DOHH2 (cell line): ENCODE measurements around the gene GLRA3.

Experiments used
- EZH2phosphoT487 ChIP-seq: fragments of 200-600 bp; sonication (generic); IDR thresholded peaks from 2 replicates; pipeline ENCODE4 v1.6.1; 2017; ENCODE audit warnings: borderline replicate concordance, mild to moderate bottlenecking, antibody characterized with exemption, low read length, moderate library complexity, mixed read lengths
- TF ChIP-seq, protein P1 (sequence below): fragments of 200-600 bp; sonication (generic); IDR thresholded peaks from one replicate; pipeline ENCODE4 v1.5.1; 2014; ENCODE audit warnings: antibody characterized with exemption, mild to moderate bottlenecking, low read depth, low read length; ENCODE audit not compliant: poor library complexity, severe bottlenecking

DNA sequence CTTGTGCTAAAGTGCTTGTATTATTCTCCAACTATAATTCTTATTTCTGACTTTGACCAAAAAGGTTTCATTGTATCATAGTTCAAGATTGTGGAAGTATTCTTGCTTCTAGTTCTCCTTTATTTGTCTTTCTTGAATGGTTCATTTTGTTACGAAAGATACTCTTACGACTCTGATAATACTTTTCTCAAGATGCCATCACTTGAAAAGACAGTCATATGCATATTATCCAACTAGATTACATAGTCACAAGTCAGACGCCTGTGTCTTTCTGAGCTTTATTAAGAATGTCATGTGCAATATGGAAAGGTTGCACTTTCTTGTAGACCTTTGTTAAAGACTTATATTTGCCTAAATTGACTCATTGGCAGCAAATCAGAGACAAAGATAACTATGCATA lies 235.3 kb downstream of the GLRA3 start:
- TF ChIP-seq, protein P1, sequence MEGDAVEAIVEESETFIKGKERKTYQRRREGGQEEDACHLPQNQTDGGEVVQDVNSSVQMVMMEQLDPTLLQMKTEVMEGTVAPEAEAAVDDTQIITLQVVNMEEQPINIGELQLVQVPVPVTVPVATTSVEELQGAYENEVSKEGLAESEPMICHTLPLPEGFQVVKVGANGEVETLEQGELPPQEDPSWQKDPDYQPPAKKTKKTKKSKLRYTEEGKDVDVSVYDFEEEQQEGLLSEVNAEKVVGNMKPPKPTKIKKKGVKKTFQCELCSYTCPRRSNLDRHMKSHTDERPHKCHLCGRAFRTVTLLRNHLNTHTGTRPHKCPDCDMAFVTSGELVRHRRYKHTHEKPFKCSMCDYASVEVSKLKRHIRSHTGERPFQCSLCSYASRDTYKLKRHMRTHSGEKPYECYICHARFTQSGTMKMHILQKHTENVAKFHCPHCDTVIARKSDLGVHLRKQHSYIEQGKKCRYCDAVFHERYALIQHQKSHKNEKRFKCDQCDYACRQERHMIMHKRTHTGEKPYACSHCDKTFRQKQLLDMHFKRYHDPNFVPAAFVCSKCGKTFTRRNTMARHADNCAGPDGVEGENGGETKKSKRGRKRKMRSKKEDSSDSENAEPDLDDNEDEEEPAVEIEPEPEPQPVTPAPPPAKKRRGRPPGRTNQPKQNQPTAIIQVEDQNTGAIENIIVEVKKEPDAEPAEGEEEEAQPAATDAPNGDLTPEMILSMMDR: no peak
- TF ChIP-seq EZH2phosphoT487: no peak
